ENCODE data around the gene POP7. TPM values are rescaled to one million over a fixed set of nuclear protein-coding genes. Genes with fewer than 3 reads are reported as not detected.

Gene POP7
- polyA plus RNA-seq: 21.3 and 34.3 TPM in 2 replicates

GRCh38 chr7:100705753-100706671 is at the start of gene POP7:
TSS of gene POP7 (plus strand) at chr7:100706121. CDS start at chr7:100706831, 710 bp downstream.

GRCh38 chr7:100673302-100673941 is 32.5 kb upstream of the POP7 start, which contains the start of gene GNB2:
TSS of gene GNB2 (plus strand) at chr7:100673740. CDS start at chr7:100676266, 2,526 bp downstream.

GRCh38 chr7:100694098-100694745 is 11.7 kb upstream of the POP7 start, which contains the start of gene GIGYF1:
TSS of gene GIGYF1 (minus strand) at chr7:100694250. CDS start at chr7:100688238, 6,012 bp downstream.

GRCh38 chr7:100720279-100720670 is 14.4 kb downstream of the POP7 start, which contains the start of gene EPO:
TSS of gene EPO (plus strand) at chr7:100720468. CDS start at chr7:100720981, 513 bp downstream.

Other genes starting within 250 kb of the POP7 start
- gene SPACDR, start 241.9 kb upstream of the POP7 start, polyA plus RNA-seq: 0.66 and 1.3 TPM in 2 replicates
- 2.3 and 2.4 TPM in 2 replicates for gene TSC22D4, start 226.9 kb upstream of the POP7 start, polyA plus RNA-seq
- not detected in 2 replicates for gene NYAP1, start 222.2 kb upstream of the POP7 start, polyA plus RNA-seq
- 12.1 and 14.5 TPM in 2 replicates for gene AGFG2, start 166.9 kb upstream of the POP7 start, polyA plus RNA-seq
- gene SAP25, start 132.2 kb upstream of the POP7 start, polyA plus RNA-seq: not detected in 2 replicates
- 0.34 TPM in 1 of 2 replicates, not detected in the other for gene LRCH4, start 120.0 kb upstream of the POP7 start, polyA plus RNA-seq
- not detected in 2 replicates for gene FBXO24, start 119.8 kb upstream of the POP7 start, polyA plus RNA-seq
- gene PCOLCE, start 103.8 kb upstream of the POP7 start, polyA plus RNA-seq: 0.43 TPM in 1 of 2 replicates, not detected in the other
- gene MOSPD3, start 93.6 kb upstream of the POP7 start, polyA plus RNA-seq: 0.34 and 2.2 TPM in 2 replicates
- 0.17 and 0.55 TPM in 2 replicates for gene TFR2, start 64.6 kb upstream of the POP7 start, polyA plus RNA-seq
- 15.7 and 21.5 TPM in 2 replicates for gene ACTL6B, start 49.7 kb upstream of the POP7 start, polyA plus RNA-seq
- gene GNB2, start 32.4 kb upstream of the POP7 start, polyA plus RNA-seq: 3.3 and 3.8 TPM in 2 replicates
- gene GIGYF1, start 11.9 kb upstream of the POP7 start, polyA plus RNA-seq: 1.1 and 1.4 TPM in 2 replicates
- not detected in 2 replicates for gene EPO, start 14.3 kb downstream of the POP7 start, polyA plus RNA-seq
- not detected in 2 replicates for gene ZAN, start 27.5 kb downstream of the POP7 start, polyA plus RNA-seq
- gene EPHB4, start 121.4 kb downstream of the POP7 start, polyA plus RNA-seq: not detected in 2 replicates
- gene SLC12A9, start 146.6 kb downstream of the POP7 start, polyA plus RNA-seq: 0.47 and 2.5 TPM in 2 replicates
- gene TRIP6, start 161.3 kb downstream of the POP7 start, polyA plus RNA-seq: 0.79 and 2.0 TPM in 2 replicates
- 14.1 and 14.3 TPM in 2 replicates for gene SRRT, start 169.0 kb downstream of the POP7 start, polyA plus RNA-seq
- not detected in 2 replicates for gene UFSP1, start 183.6 kb downstream of the POP7 start, polyA plus RNA-seq
- 0.73 and 1.6 TPM in 2 replicates for gene ACHE, start 189.8 kb downstream of the POP7 start, polyA plus RNA-seq
- gene MUC3A, start 243.4 kb downstream of the POP7 start, polyA plus RNA-seq: not detected in 2 replicates